Keratinocyte (primary cell): Measurements from ENCODE around the gene SSX2IP.

Experiments
- EZH2 ChIP-seq: IDR thresholded peaks from one replicate; pipeline ENCODE4 v1.6.1; 2012; ENCODE audit warnings: inconsistent platforms, mild to moderate bottlenecking, low read length, moderate library complexity
- TF ChIP-seq, protein P1 (sequence below), 3 experiments: IDR thresholded peaks in 1 of 3; conservative IDR thresholded peaks in 1 of 3; optimal IDR thresholded peaks in 1 of 3; 2 replicates in 2 of 3; 3 replicates in 1 of 3; pipeline versions ENCODE3 to v1.5.1; 2011; ENCODE audit warnings: low read length in 3 of 3, mild to moderate bottlenecking in 3 of 3, moderate library complexity in 2 of 3, control low read depth in 1 of 3, inconsistent platforms in 1 of 3; ENCODE audit not compliant: insufficient read depth in 2 of 3; ENCODE audit errors: extremely low read depth in 1 of 3

DNA sequence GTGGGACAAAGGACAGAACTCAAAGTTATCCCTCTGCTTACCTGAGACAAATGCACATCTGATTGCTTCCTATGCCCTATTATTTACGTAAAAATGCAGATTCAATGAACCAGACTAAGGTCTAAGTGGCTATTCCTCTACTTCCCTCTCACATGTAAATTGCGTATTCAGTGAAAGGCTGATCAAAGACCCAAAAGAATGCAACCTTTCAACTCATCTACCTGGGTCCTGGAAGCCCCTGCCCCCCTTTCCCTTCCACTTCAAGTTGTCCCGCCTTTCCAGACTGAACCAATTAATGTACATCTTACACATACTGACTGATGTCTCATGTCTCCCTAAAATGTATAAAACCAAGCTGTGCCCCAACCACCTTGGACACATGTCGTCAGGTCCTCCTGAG is 14.6 kb downstream of the SSX2IP start:
- TF ChIP-seq, protein P1, sequence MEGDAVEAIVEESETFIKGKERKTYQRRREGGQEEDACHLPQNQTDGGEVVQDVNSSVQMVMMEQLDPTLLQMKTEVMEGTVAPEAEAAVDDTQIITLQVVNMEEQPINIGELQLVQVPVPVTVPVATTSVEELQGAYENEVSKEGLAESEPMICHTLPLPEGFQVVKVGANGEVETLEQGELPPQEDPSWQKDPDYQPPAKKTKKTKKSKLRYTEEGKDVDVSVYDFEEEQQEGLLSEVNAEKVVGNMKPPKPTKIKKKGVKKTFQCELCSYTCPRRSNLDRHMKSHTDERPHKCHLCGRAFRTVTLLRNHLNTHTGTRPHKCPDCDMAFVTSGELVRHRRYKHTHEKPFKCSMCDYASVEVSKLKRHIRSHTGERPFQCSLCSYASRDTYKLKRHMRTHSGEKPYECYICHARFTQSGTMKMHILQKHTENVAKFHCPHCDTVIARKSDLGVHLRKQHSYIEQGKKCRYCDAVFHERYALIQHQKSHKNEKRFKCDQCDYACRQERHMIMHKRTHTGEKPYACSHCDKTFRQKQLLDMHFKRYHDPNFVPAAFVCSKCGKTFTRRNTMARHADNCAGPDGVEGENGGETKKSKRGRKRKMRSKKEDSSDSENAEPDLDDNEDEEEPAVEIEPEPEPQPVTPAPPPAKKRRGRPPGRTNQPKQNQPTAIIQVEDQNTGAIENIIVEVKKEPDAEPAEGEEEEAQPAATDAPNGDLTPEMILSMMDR (optimal IDR thresholded peaks at IDR 0.05 in 1 of 3, IDR thresholded peaks at IDR 0.05 in 1 of 3, conservative IDR thresholded peaks at IDR 0.05 in 1 of 3; ENCODE audit: extremely low read depth in 1 of 3, insufficient read depth in 2 of 3, low read length in 3 of 3), result no peak
- TF ChIP-seq EZH2, result no peak
